Nephron progenitor cell (in vitro differentiated cells): ENCODE measurements around the gene LCK.
"Not testable (repeated sequence)": the region's sequence is repeated elsewhere in the genome, so short reads cannot be mapped to it uniquely, and the experiment has no call there.

Experiments
- DNase-seq: peaks from one replicate; pipeline ENCODE4 v3.0.0; 2021
- H3K27ac Mint-ChIP-seq: 2 replicates; pipeline ENCODE4 v1.8.0; 2021; ENCODE audit warnings: mild to moderate bottlenecking, moderate library complexity, mixed read lengths
- H3K27me3 Mint-ChIP-seq: 2 replicates; pipeline ENCODE4 v1.8.0; 2021; ENCODE audit warnings: mild to moderate bottlenecking, low read depth, mixed read lengths; ENCODE audit not compliant: poor library complexity
- H3K36me3 Mint-ChIP-seq: 2 replicates; pipeline ENCODE4 v1.8.0; 2021; ENCODE audit warnings: low read depth, mixed read lengths
- H3K4me1 Mint-ChIP-seq: 2 replicates; pipeline ENCODE4 v1.8.0; 2021; ENCODE audit warnings: mixed read lengths
- H3K4me3 Mint-ChIP-seq: 2 replicates; pipeline ENCODE4 v1.8.0; 2021; ENCODE audit warnings: mild to moderate bottlenecking, moderate library complexity, mixed read lengths
- H3K9me3 Mint-ChIP-seq: 2 replicates; pipeline ENCODE4 v1.8.0; 2021; ENCODE audit warnings: mild to moderate bottlenecking, moderate library complexity, mixed read lengths
- TF ChIP-seq, protein P1 (sequence below): fragments of 200-600 bp; sonication (generic); IDR thresholded peaks from 2 replicates; pipeline ENCODE4 v1.5.0; 2021; ENCODE audit warnings: antibody characterized with exemption

The LCK gene

DNA sequence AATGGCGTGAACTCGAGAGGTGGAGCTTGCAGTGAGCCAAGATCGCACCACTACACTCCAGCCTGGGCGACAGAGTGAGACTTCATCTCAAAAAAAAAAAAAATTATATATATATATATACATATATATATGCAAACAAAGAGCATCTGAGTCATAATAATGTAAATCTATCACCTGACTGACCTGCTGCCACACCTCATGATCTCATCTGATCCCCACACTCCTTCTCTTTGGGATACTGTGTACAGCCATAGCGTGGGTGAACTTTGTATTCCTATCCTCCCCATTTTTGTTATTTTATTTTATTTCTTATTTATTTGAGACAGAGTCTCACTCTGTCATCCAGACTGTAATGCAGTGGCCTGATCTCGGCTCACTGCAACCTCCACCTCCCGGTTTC lies 38.2 kb downstream of the LCK start:
- Mint-ChIP-seq H3K27ac (no peak overlapping the region), H3K9me3 (peaks cover 3% of the 10 kb centered on the region), H3K4me3 (no peak overlapping the region), H3K36me3 (peaks cover 10% of the 10 kb centered on the region), H3K4me1 (peaks cover 23% of the 10 kb centered on the region), H3K27me3 (peaks cover 12% of the 10 kb centered on the region)
- TF ChIP-seq, protein P1, sequence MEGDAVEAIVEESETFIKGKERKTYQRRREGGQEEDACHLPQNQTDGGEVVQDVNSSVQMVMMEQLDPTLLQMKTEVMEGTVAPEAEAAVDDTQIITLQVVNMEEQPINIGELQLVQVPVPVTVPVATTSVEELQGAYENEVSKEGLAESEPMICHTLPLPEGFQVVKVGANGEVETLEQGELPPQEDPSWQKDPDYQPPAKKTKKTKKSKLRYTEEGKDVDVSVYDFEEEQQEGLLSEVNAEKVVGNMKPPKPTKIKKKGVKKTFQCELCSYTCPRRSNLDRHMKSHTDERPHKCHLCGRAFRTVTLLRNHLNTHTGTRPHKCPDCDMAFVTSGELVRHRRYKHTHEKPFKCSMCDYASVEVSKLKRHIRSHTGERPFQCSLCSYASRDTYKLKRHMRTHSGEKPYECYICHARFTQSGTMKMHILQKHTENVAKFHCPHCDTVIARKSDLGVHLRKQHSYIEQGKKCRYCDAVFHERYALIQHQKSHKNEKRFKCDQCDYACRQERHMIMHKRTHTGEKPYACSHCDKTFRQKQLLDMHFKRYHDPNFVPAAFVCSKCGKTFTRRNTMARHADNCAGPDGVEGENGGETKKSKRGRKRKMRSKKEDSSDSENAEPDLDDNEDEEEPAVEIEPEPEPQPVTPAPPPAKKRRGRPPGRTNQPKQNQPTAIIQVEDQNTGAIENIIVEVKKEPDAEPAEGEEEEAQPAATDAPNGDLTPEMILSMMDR = no peak
- DNase-seq = no peak

GRCh38 chr1:32291145-32291707 lies 40.2 kb downstream of the LCK start:
- peaks cover 27% of the 10 kb centered on the region for H3K36me3 Mint-ChIP-seq
- H3K27ac Mint-ChIP-seq = peak overlapping the region; percentile 11
- no peak for DNase-seq
- H3K4me3 Mint-ChIP-seq = peak overlapping the region; percentile 99
- H3K27me3 Mint-ChIP-seq = peaks cover 10% of the 10 kb centered on the region
- H3K9me3 Mint-ChIP-seq = peaks cover 3% of the 10 kb centered on the region
- TF ChIP-seq, protein P1 = no peak
- H3K4me1 Mint-ChIP-seq = peaks cover 39% of the 10 kb centered on the region

DNA sequence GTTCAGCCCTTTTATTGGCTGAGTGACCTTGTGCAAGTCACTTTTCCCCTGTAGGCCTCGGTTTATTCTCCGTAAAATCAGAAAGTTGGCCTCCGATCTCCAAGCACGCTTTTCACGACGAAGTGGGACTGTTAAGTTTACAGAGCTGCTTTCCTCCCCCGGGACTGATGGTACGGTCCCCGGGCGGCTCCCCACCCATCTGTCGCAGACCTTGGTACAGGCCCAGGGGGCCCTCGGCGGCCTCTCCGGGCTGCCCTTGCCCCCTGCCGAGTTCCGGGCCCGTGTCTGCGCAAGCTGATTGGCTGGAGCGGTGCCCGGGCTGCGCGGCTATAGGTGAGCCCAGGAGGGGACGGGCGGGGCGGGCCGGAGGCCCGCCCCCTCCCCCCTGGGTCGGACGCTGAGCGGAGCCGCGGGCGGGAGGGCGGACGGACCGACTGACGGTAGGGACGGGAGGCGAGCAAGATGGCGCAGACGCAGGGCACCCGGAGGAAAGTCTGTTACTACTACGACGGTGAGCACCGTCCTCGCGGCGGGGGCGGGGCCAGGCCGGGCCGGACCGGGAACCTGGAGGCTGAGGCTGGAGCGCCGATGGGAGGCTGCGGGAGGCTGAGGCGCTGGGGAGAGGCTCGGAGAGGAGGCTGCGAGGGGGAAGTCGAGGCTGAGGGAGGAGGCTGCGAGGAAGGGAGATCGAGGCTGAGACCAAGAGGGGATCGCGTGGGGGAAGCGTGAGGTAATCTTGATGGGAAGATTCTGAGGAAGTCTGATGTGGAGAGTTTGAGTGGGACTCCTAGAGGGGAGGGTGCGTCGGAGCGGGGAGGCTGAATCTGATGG lies 40.9 kb downstream of the LCK start, which contains the start of gene HDAC1:
Gene HDAC1 (plus strand): TSS at position 376 of the 831 bp plus-strand sequence. CDS start 87 bp downstream, at position 463.
- Mint-ChIP-seq H3K4me1 (peaks cover 39% of the 10 kb centered on the region), H3K27me3 (peaks cover 10% of the 10 kb centered on the region), H3K27ac (peak within 1 kb of the TSS; percentile 99), H3K4me3 (peak within 1 kb of the TSS; percentile 99), H3K9me3 (peaks cover 3% of the 10 kb centered on the region), H3K36me3 (peaks cover 34% of the 10 kb centered on the region)
- peak; percentile 91 for DNase-seq
- TF ChIP-seq, protein P1 = no peak

DNA sequence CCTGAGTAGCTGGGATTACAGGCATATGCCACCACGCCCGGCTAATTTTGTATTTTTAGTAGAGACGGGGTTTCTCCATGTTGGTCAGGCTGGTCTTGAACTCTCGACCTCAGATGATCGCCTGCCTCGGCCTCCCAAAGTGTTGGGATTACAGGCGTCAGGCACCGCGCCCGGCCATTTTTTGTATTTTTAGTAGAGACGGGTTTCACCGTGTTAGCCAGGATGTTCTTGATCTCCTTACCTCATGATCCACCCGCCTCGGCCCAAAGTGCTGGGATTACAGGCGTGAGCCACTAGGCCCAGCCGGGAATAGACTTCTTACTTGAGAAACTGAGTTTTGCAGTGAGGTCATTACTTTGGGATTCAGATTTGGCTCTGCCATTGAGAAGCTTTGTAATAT lies 47.1 kb downstream of the LCK start:
- H3K4me1 Mint-ChIP-seq = peaks cover 22% of the 10 kb centered on the region
- not testable (repeated sequence) for H3K9me3 Mint-ChIP-seq

GRCh38 chr1:32299327-32299726 lies 48.3 kb downstream of the LCK start:
- peaks cover 2% of the 10 kb centered on the region for H3K27me3 Mint-ChIP-seq
- peaks cover 70% of the 10 kb centered on the region for H3K36me3 Mint-ChIP-seq
- TF ChIP-seq, protein P1 = no peak
- H3K9me3 Mint-ChIP-seq = peaks cover 7% of the 10 kb centered on the region
- H3K27ac Mint-ChIP-seq = peak overlapping the region; percentile 54
- DNase-seq = no peak
- no peak overlapping the region for H3K4me3 Mint-ChIP-seq
- H3K4me1 Mint-ChIP-seq = peaks cover 22% of the 10 kb centered on the region

More for the DNA sequence above, 47.1 kb downstream of the LCK start:
- H3K4me3 Mint-ChIP-seq, DNase-seq, H3K27ac Mint-ChIP-seq, H3K27me3 Mint-ChIP-seq: not testable (repeated sequence)
- peaks cover 60% of the 10 kb centered on the region for H3K36me3 Mint-ChIP-seq

- Mint-ChIP-seq H3K36me3 (peaks cover 78% of the 10 kb centered on the region), H3K27me3 (peaks cover 6% of the 10 kb centered on the region), H3K4me1 (peaks cover 4% of the 10 kb centered on the region), H3K9me3 (peaks cover 19% of the 10 kb centered on the region), H3K4me3 (no peak overlapping the region), H3K27ac (no peak overlapping the region)
- DNase-seq = no peak
- TF ChIP-seq, protein P1 = no peak
Measured at GRCh38 chr1:32303358-32303757, 52.3 kb downstream of the LCK start.
